Lung (tissue), 12 donors: ENCODE data around the gene DPM1. TPM values are rescaled to one million over a fixed set of nuclear protein-coding genes. Genes with fewer than 3 reads are reported as not detected.

Experiments
- ATAC-seq: fragments of 200-7000 bp; cut with Tn5 transposase; one replicate; pipeline ENCODE4 v1.9.1; 2020; ENCODE audit warnings: moderate number of reproducible peaks; ENCODE audit not compliant: insufficient read depth, low FRiP score
- DNase-seq, 3 donors: peaks; one replicate each; pipeline ENCODE4 v3.0.0-alpha.2; 2013 to 2017
- H3K27ac ChIP-seq, 2 donors: one replicate each; pipeline ENCODE4 v1.5.1; 2013; ENCODE audit warnings: mild to moderate bottlenecking in 2 of 2, moderate library complexity in 2 of 2, control low read depth in 1 of 2, inconsistent platforms in 1 of 2, low read depth in 1 of 2, low read length in 1 of 2
- H3K27me3 ChIP-seq, 3 donors: one replicate each; pipeline ENCODE4 v1.5.1; 2013; ENCODE audit warnings: low read length in 2 of 3; ENCODE audit not compliant: control insufficient read depth in 3 of 3, insufficient read depth in 3 of 3
- H3K36me3 ChIP-seq, 4 donors: one replicate each; pipeline ENCODE4 v1.5.1; 2013; ENCODE audit warnings: low read length in 4 of 4, mild to moderate bottlenecking in 1 of 4, moderate library complexity in 1 of 4; ENCODE audit not compliant: control insufficient read depth in 4 of 4, insufficient read depth in 4 of 4
- H3K4me1 ChIP-seq, 5 donors: one replicate each; pipeline ENCODE4 v1.5.1; 2013; ENCODE audit warnings: low read length in 5 of 5, mild to moderate bottlenecking in 2 of 5, moderate library complexity in 1 of 5; ENCODE audit not compliant: control insufficient read depth in 5 of 5, insufficient read depth in 5 of 5
- H3K4me3 ChIP-seq: one replicate; pipeline ENCODE4 v1.5.1; 2013; ENCODE audit warnings: mild to moderate bottlenecking, control low read depth, moderate library complexity
- H3K9ac ChIP-seq, 2 donors: one replicate each; pipeline ENCODE4 v1.5.1; 2013; ENCODE audit warnings: low read length in 2 of 2, control low read depth in 1 of 2; ENCODE audit not compliant: insufficient read depth in 1 of 2
- H3K9me3 ChIP-seq, 4 donors: one replicate each; pipeline ENCODE4 v1.5.1; 2013; ENCODE audit warnings: low read length in 3 of 4, mild to moderate bottlenecking in 1 of 4, moderate library complexity in 1 of 4; ENCODE audit not compliant: control insufficient read depth in 4 of 4, insufficient read depth in 3 of 4
- CTCF ChIP-seq: IDR thresholded peaks from 2 replicates; pipeline ENCODE4 v1.5.1; 2012; ENCODE audit warnings: mild to moderate bottlenecking; ENCODE audit errors: control extremely low read depth, extremely low read depth
- WGBS, 2 donors: extraction: QIAGEN DNeasy Blood & Tissue Kit; methylation state at CpG; one replicate each; pipeline ENCODE4 v1.1.7; 2013; 5-methylcytosine and 5-hydroxymethylcytosine counted together
- polyA plus RNA-seq, 2 donors: library from polyadenylated mRNA; stranded (reverse); fragments of 200-250 nt; gene quantifications; one replicate each; pipeline ENCODE4 v1.2.1, GENCODE V29; 2013
- total RNA-seq, 2 donors: library from RNA; depleted of rRNA in 1 of 2; stranded (reverse); fragments of >200 nt in 1 of 2; gene quantifications; one replicate each; pipeline ENCODE4 v1.2.1, GENCODE V29; 2014 to 2021
- donor health status: control.
- donor health status: control.
- donor health status: Bipolar disorder and iron deficiency.
- donor health status: healthy.
- donor health status: DM: yes; HTN: yes; CAD: no.

DPM1 gene
- total and polyA plus RNA-seq, 4 donors = 27.9 to 57.3 (median 33.3) TPM

DNA sequence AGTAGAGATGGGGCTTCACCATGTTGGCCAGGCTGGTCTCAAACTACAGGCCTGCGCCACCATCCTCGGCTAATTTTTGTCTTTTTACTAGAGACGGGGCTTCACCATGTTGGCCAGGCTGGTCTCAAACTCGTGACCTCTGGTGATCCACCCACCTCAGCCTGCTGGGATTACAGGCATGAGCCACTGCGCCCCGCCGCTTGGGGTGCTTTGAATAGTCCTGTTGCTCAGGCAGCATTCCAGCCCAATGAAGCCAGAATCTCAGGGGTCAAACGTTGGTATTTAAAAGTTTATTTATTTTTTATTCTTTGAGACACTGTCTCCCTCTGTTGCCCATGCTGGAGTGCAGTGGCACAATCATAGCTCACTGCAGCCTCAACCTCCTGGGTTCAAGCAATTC, 11.6 kb upstream of the DPM1 start:
- Histone ChIP-seq H3K9me3 (no peaks in the 10 kb centered on the region), H3K27me3 (no peaks in the 10 kb centered on the region), H3K9ac (no peak overlapping the region), H3K27ac (no peak overlapping the region), H3K4me3 (no peak overlapping the region), H3K36me3 (no peaks in the 10 kb centered on the region), H3K4me1 (no peaks in the 10 kb centered on the region)
- ATAC-seq (no peak), DNase-seq (no peak)
- TF ChIP-seq CTCF = no peak
- WGBS, 2 donors = 80 to 89% methylated on average over 8 of the region's 8 CpGs

DNA sequence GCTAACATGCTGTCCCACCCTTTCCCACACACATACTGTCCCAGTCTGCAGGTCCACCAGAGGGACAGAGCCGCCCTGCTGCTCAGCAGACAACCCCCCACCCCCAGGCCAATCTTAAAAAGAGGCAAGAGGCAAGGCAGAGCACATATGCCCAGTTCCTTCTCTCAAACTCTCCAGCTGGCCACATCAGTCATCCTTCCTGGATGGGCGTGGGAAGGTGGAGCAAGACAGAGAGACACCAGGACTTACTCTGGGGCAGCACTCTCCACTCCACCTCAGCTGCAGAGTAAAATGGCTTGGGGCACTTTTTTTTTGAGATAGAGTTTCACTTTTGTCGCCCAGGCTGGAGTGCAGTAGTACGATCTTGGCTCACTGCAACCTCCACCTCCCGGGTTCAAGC, 11.1 kb upstream of the DPM1 start:
- Histone ChIP-seq H3K27ac (no peak overlapping the region), H3K27me3 (no peaks in the 10 kb centered on the region), H3K4me1 (no peaks in the 10 kb centered on the region), H3K36me3 (no peaks in the 10 kb centered on the region), H3K9ac (no peak overlapping the region), H3K9me3 (no peaks in the 10 kb centered on the region), H3K4me3 (no peak overlapping the region)
- no peak for DNase-seq
- no peak for ATAC-seq
- WGBS, 2 donors = 92% methylated on average over 5 of the region's 5 CpGs
- TF ChIP-seq CTCF = no peak

GRCh38 chr20:50968289-50968688, 10.0 kb upstream of the DPM1 start:
- WGBS, 2 donors = 80 to 88% methylated on average over 9 of the region's 9 CpGs
- DNase-seq (no peak), ATAC-seq (no peak)
- Histone ChIP-seq H3K4me3 (no peak overlapping the region), H3K9ac (no peak overlapping the region), H3K4me1 (no peaks in the 10 kb centered on the region), H3K27me3 (no peaks in the 10 kb centered on the region), H3K9me3 (no peaks in the 10 kb centered on the region), H3K27ac (no peak overlapping the region), H3K36me3 (no peaks in the 10 kb centered on the region)
- no peak for TF ChIP-seq CTCF

DNA sequence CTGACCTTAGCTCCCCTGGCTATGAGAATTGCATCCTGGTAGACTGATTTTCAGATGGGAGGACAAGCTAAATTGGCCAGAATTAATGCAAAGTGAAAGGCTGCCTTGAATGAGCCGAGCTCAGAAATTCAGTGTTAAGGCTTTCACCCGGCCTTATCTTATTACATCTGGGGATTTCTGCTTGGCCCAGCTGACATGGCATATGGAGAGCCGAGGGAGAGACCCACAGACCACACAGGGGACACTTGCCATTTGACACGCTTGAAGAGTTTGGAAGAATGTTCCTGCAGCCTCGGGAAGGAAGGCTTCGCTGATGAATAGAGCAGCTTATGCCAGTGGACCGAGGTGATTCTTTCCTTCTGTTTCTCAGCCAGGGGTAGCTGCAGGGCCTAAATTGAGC, 9.3 kb upstream of the DPM1 start:
- H3K4me3 ChIP-seq = no peak overlapping the region

More for the DNA sequence above, 9.3 kb upstream of the DPM1 start:
- Histone ChIP-seq H3K36me3 (no peaks in the 10 kb centered on the region), H3K27me3 (no peaks in the 10 kb centered on the region), H3K9ac (no peak overlapping the region), H3K9me3 (no peaks in the 10 kb centered on the region), H3K27ac (no peak overlapping the region), H3K4me1 (no peaks in the 10 kb centered on the region)
- TF ChIP-seq CTCF = no peak
- ATAC-seq = no peak
- 44 to 52% methylated on average over 7 of the region's 7 CpGs for WGBS, 2 donors
- no peak for DNase-seq
